H4 (cell line): ENCODE results near the gene CD2. TPM values are rescaled to one million over a fixed set of nuclear protein-coding genes. Genes with fewer than 3 reads are reported as not detected.

Experiments used
- total RNA-seq: library from RNA; depleted of rRNA; stranded (reverse); fragments of >200 nt; shearing (Covaris generic); gene quantifications from 2 replicates; pipeline ENCODE4 v1.2.3, GENCODE V29; 2014; rRNA removed

Gene CD2
- total RNA-seq, 1 experiment from 2014 or later: not detected

Other genes starting within 250 kb of the CD2 start
- 15.9 and 18.4 TPM in 2 replicates for gene CD58, start 183.4 kb upstream of the CD2 start, total RNA-seq
- 10.7 and 10.8 TPM in 2 replicates for gene IGSF3, start 86.7 kb upstream of the CD2 start, total RNA-seq
- gene PTGFRN, start 155.5 kb downstream of the CD2 start, total RNA-seq: 47.0 and 70.9 TPM in 2 replicates
- 0.12 and 0.62 TPM in 2 replicates for gene CD101, start 247.3 kb downstream of the CD2 start, total RNA-seq